ENCODE results near the gene ZNF778.

The ZNF778 gene

DNA sequence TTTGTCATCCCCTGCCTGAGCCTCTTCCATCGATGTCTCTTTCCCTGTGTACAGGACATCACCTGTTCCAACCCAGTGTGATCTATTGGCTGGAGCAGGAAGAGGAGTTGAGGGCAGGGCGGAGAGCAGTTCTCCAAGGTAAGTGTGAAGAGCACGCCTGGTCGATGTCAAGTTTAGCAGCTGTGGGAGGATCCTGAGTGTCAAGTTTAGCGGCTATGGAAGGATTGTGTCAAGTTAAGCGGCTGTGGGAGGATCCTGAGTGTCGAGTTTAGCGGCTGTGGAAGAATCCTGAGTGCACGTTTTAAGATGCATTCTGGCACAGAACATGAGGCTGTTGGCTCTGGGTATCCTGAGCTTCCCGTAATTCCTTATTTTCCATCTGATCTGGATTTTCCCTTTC is 7.2 kb downstream of the ZNF778 start:
- Histone ChIP-seq H3K4me1 (ENCODE audit: control insufficient read depth, insufficient read depth, low read length) (no peaks in the 10 kb centered on the region), H3K27ac (ENCODE audit: extremely low read depth, low read depth, low read length) (no peak overlapping the region), H3K36me3 (ENCODE audit: control insufficient read depth in 2 of 2, insufficient read depth in 1 of 2, low read length in 2 of 2) (peaks cover 4 to 98% of the 10 kb centered on the region in 2 experiments), H3K4me3 (ENCODE audit: low read depth, low read length) (no peak overlapping the region), H3K9me3 (ENCODE audit: control insufficient read depth, insufficient read depth, low read depth, low read length) (no peaks in the 10 kb centered on the region)
- CTCF ChIA-PET = no interaction called here
- no peak for TF ChIP-seq ZEB2 (tag by site-specific recombination; IDR thresholded peaks at IDR 0.05)
- TF ChIP-seq ZNF274 (IDR thresholded peaks at IDR 0.05; ENCODE audit: low read length) = no peak
- no peak for TF ChIP-seq ZNF274 (tag by site-specific recombination; IDR thresholded peaks at IDR 0.05; ENCODE audit: borderline replicate concordance)
- TF ChIP-seq, protein P1, sequence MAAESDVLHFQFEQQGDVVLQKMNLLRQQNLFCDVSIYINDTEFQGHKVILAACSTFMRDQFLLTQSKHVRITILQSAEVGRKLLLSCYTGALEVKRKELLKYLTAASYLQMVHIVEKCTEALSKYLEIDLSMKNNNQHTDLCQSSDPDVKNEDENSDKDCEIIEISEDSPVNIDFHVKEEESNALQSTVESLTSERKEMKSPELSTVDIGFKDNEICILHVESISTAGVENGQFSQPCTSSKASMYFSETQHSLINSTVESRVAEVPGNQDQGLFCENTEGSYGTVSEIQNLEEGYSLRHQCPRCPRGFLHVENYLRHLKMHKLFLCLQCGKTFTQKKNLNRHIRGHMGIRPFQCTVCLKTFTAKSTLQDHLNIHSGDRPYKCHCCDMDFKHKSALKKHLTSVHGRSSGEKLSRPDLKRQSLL (tag by site-specific recombination; IDR thresholded peaks at IDR 0.05) = no peak
- TF ChIP-seq ZNF555 (tag by site-specific recombination; conservative IDR thresholded peaks at IDR 0.05) = no peak
- TF ChIP-seq, protein P2, sequence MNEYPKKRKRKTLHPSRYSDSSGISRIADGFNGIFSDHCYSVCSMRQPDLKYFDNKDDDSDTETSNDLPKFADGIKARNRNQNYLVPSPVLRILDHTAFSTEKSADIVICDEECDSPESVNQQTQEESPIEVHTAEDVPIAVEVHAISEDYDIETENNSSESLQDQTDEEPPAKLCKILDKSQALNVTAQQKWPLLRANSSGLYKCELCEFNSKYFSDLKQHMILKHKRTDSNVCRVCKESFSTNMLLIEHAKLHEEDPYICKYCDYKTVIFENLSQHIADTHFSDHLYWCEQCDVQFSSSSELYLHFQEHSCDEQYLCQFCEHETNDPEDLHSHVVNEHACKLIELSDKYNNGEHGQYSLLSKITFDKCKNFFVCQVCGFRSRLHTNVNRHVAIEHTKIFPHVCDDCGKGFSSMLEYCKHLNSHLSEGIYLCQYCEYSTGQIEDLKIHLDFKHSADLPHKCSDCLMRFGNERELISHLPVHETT (tag by site-specific recombination; IDR thresholded peaks at IDR 0.05) = no peak
- no peak for TF ChIP-seq ZNF544 (tag by site-specific recombination; IDR thresholded peaks at IDR 0.05)
- no peak for TF ChIP-seq MYNN (tag by site-specific recombination; IDR thresholded peaks at IDR 0.05; ENCODE audit: borderline replicate concordance)
- no peak for TF ChIP-seq WT1 (tag by site-specific recombination; IDR thresholded peaks at IDR 0.05)
- TF ChIP-seq, protein P3, sequence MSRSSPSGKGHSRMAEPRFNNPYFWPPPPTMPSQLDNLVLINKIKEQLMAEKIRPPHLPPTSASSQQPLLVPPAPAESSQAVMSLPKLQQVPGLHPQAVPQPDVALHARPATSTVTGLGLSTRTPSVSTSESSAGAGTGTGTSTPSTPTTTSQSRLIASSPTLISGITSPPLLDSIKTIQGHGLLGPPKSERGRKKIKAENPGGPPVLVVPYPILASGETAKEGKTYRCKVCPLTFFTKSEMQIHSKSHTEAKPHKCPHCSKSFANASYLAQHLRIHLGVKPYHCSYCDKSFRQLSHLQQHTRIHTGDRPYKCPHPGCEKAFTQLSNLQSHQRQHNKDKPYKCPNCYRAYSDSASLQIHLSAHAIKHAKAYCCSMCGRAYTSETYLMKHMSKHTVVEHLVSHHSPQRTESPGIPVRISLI (tag by site-specific recombination; IDR thresholded peaks at IDR 0.05) = no peak
- TF ChIP-seq, protein P4, sequence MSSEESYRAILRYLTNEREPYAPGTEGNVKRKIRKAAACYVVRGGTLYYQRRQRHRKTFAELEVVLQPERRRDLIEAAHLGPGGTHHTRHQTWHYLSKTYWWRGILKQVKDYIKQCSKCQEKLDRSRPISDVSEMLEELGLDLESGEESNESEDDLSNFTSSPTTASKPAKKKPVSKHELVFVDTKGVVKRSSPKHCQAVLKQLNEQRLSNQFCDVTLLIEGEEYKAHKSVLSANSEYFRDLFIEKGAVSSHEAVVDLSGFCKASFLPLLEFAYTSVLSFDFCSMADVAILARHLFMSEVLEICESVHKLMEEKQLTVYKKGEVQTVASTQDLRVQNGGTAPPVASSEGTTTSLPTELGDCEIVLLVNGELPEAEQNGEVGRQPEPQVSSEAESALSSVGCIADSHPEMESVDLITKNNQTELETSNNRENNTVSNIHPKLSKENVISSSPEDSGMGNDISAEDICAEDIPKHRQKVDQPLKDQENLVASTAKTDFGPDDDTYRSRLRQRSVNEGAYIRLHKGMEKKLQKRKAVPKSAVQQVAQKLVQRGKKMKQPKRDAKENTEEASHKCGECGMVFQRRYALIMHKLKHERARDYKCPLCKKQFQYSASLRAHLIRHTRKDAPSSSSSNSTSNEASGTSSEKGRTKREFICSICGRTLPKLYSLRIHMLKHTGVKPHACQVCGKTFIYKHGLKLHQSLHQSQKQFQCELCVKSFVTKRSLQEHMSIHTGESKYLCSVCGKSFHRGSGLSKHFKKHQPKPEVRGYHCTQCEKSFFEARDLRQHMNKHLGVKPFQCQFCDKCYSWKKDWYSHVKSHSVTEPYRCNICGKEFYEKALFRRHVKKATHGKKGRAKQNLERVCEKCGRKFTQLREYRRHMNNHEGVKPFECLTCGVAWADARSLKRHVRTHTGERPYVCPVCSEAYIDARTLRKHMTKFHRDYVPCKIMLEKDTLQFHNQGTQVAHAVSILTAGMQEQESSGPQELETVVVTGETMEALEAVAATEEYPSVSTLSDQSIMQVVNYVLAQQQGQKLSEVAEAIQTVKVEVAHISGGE (tag by site-specific recombination; conservative IDR thresholded peaks at IDR 0.05; ENCODE audit: low read depth) = no peak
- TF ChIP-seq, protein P5, sequence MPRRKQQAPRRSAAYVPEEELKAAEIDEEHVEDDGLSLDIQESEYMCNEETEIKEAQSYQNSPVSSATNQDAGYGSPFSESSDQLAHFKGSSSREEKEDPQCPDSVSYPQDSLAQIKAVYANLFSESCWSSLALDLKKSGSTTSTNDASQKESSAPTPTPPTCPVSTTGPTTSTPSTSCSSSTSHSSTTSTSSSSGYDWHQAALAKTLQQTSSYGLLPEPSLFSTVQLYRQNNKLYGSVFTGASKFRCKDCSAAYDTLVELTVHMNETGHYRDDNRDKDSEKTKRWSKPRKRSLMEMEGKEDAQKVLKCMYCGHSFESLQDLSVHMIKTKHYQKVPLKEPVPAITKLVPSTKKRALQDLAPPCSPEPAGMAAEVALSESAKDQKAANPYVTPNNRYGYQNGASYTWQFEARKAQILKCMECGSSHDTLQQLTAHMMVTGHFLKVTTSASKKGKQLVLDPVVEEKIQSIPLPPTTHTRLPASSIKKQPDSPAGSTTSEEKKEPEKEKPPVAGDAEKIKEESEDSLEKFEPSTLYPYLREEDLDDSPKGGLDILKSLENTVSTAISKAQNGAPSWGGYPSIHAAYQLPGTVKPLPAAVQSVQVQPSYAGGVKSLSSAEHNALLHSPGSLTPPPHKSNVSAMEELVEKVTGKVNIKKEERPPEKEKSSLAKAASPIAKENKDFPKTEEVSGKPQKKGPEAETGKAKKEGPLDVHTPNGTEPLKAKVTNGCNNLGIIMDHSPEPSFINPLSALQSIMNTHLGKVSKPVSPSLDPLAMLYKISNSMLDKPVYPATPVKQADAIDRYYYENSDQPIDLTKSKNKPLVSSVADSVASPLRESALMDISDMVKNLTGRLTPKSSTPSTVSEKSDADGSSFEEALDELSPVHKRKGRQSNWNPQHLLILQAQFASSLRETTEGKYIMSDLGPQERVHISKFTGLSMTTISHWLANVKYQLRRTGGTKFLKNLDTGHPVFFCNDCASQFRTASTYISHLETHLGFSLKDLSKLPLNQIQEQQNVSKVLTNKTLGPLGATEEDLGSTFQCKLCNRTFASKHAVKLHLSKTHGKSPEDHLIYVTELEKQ (tag by site-specific recombination; IDR thresholded peaks at IDR 0.05; ENCODE audit: borderline replicate concordance) = no peak
- TF ChIP-seq, protein P6, sequence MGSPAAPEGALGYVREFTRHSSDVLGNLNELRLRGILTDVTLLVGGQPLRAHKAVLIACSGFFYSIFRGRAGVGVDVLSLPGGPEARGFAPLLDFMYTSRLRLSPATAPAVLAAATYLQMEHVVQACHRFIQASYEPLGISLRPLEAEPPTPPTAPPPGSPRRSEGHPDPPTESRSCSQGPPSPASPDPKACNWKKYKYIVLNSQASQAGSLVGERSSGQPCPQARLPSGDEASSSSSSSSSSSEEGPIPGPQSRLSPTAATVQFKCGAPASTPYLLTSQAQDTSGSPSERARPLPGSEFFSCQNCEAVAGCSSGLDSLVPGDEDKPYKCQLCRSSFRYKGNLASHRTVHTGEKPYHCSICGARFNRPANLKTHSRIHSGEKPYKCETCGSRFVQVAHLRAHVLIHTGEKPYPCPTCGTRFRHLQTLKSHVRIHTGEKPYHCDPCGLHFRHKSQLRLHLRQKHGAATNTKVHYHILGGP (tag by site-specific recombination; IDR thresholded peaks at IDR 0.05) = no peak
- TF ChIP-seq ZNF132 (tag by site-specific recombination; IDR thresholded peaks at IDR 0.05; ENCODE audit: borderline replicate concordance) = no peak
- POLR2A ChIA-PET = no interaction called here
